Inferior parietal cortex (tissue), 1 donor: ENCODE measurements around the gene NRAS.

Source experiments
- DNase-seq: peaks from one replicate; pipeline ENCODE4 v3.0.0-alpha.2; 2016; ENCODE audit errors: extremely low spot score

NRAS gene

GRCh38 chr1:114725230-114725629 is 8.7 kb upstream of the NRAS start:
- DNase-seq = no peak

- no peak for DNase-seq
Measured at GRCh38 chr1:114723915-114724314, 7.3 kb upstream of the NRAS start.

GRCh38 chr1:114723457-114723856 is 6.9 kb upstream of the NRAS start:
- no peak for DNase-seq

GRCh38 chr1:114720492-114720891 is 3.9 kb upstream of the NRAS start:
- DNase-seq = no peak

GRCh38 chr1:114719424-114719787 is 2.8 kb upstream of the NRAS start:
- no peak for DNase-seq

- DNase-seq = no peak
Measured at GRCh38 chr1:114718661-114719423, 2.3 kb upstream of the NRAS start.

GRCh38 chr1:114715952-114716303 is 643 bp downstream of the NRAS start:
- DNase-seq = no peak

GRCh38 chr1:114712977-114713376 is 3.6 kb downstream of the NRAS start:
- DNase-seq = no peak

GRCh38 chr1:114710360-114710759 is 6.2 kb downstream of the NRAS start:
- no peak for DNase-seq

GRCh38 chr1:114707604-114708003 is 9.0 kb downstream of the NRAS start:
- no peak for DNase-seq

- DNase-seq = no peak
Measured at GRCh38 chr1:114703242-114703641, 13.3 kb downstream of the NRAS start.

GRCh38 chr1:114702737-114703136 is 13.8 kb downstream of the NRAS start:
- DNase-seq = no peak

- DNase-seq = no peak
Measured at GRCh38 chr1:114701931-114702330, 14.6 kb downstream of the NRAS start.

- DNase-seq = no peak
Measured at GRCh38 chr1:114700036-114700600, 16.5 kb downstream of the NRAS start.

- no peak for DNase-seq
Measured at GRCh38 chr1:114696810-114697209, 19.8 kb downstream of the NRAS start.

GRCh38 chr1:114695430-114696058 is 21.0 kb downstream of the NRAS start, which contains the start of gene AMPD1:
AMPD1 (minus strand) TSS chr1:114695546; CDS start chr1:114695471, 75 bp downstream.
- no peak for DNase-seq

GRCh38 chr1:114694540-114695310 is 21.8 kb downstream of the NRAS start:
- DNase-seq = no peak

GRCh38 chr1:114692947-114693346 is 23.6 kb downstream of the NRAS start:
- DNase-seq = no peak

- no peak for DNase-seq
Measured at GRCh38 chr1:114691061-114691460, 25.5 kb downstream of the NRAS start.

- no peak for DNase-seq
Measured at GRCh38 chr1:114690148-114690547, 26.4 kb downstream of the NRAS start.

- no peak for DNase-seq
Measured at GRCh38 chr1:114688526-114688925, 28.0 kb downstream of the NRAS start.

- no peak for DNase-seq
Measured at GRCh38 chr1:114685851-114686250, 30.7 kb downstream of the NRAS start.
